Esophagus squamous epithelium (tissue), 5 donors: ENCODE data around the gene CLSTN2. TPM values are rescaled to one million over a fixed set of nuclear protein-coding genes. Genes with fewer than 3 reads are reported as not detected.

ENCODE experiments used
- DNase-seq: peaks from one replicate; lab custom pipeline; 2025; lab: John Stamatoyannopoulos, UW
- H3K27ac ChIP-seq, 4 donors: fragments of 200-600 bp; sonication (generic); one replicate each; pipeline ENCODE4 v1.5.1; 2016 to 2019; ENCODE audit warnings: mild to moderate bottlenecking in 1 of 4
- H3K27me3 ChIP-seq, 4 donors: fragments of 200-600 bp; sonication (generic); 1 replicate in 3 of 4; 2 replicates in 1 of 4; pipeline versions ENCODE4 v1.5.1 to v1.6.0; 2017 to 2021; ENCODE audit warnings: antibody characterized with exemption in 1 of 4
- H3K36me3 ChIP-seq, 3 donors: fragments of 200-600 bp; sonication (generic); one replicate each; pipeline ENCODE4 v1.5.1; 2016 to 2019
- H3K4me1 ChIP-seq, 3 donors: fragments of 200-600 bp; sonication (generic); one replicate each; pipeline ENCODE4 v1.5.1; 2017 to 2019
- H3K4me3 ChIP-seq, 4 donors: fragments of 200-600 bp; sonication (generic); 1 replicate in 3 of 4; 2 replicates in 1 of 4; pipeline ENCODE4 v1.5.1; 2016 to 2019; ENCODE audit warnings: mild to moderate bottlenecking in 2 of 4, moderate library complexity in 1 of 4
- H3K9me3 ChIP-seq, 3 donors: fragments of 200-600 bp; sonication (generic); one replicate each; pipeline ENCODE4 v1.5.1; 2016 to 2019
- CTCF ChIP-seq, 6 experiments: fragments of 450-650 bp in 4 of 6; fragments of 200-600 bp in 2 of 6; sonication (generic) in 2 of 6; IDR thresholded peaks; one replicate each; pipeline ENCODE4 v1.5.1; 2016 to 2019; ENCODE audit warnings: antibody characterized with exemption in 6 of 6, mild to moderate bottlenecking in 4 of 6, moderate library complexity in 4 of 6
- POLR2A ChIP-seq, 4 donors: fragments of 450-650 bp; IDR thresholded peaks; one replicate each; pipeline ENCODE4 v1.6.1; 2017; ENCODE audit warnings: antibody characterized with exemption in 4 of 4, mild to moderate bottlenecking in 4 of 4, moderate library complexity in 3 of 4
- WGBS, 2 donors: methylation state at CpG; one replicate each; pipeline ENCODE4 v1.1.5; 2018; 5-methylcytosine and 5-hydroxymethylcytosine counted together
- intact Hi-C: fragments of 100-400 bp; cut with DNase I; formaldehyde crosslinking; loops from one replicate; pipeline ENCODE4 v1.15.0; 2022
- total RNA-seq, 4 donors: library from RNA; depleted of rRNA; stranded (reverse); fragments of >200 nt; gene quantifications; one replicate each; pipeline ENCODE4 v1.1.0, GENCODE V29; 2016
- donor health status: DM: yes; HTN: yes; CAD: no.

Gene CLSTN2
- total RNA-seq, 4 donors from 2014 or later = 0.53 to 5.0 (median 3.1) TPM

GRCh38 chr3:140530131-140530530 is 595.1 kb downstream of the CLSTN2 start:
- Histone ChIP-seq H3K36me3 (no peaks in the 10 kb centered on the region), H3K4me3 (no peak overlapping the region), H3K27ac (no peak overlapping the region), H3K4me1 (no peaks in the 10 kb centered on the region), H3K27me3 (no peaks in the 10 kb centered on the region), H3K9me3 (no peaks in the 10 kb centered on the region)
- DNase-seq = no peak
- intact Hi-C loops = no loop called here
- TF ChIP-seq CTCF (IDR thresholded peaks at IDR 0.05) = no peak
- TF ChIP-seq POLR2A (IDR thresholded peaks at IDR 0.05) = no peak
- WGBS, 2 donors = 70 to 80% methylated on average over 2 of the region's 2 CpGs

- no peak overlapping the region for H3K27ac ChIP-seq
- no peaks in the 10 kb centered on the region for H3K27me3 ChIP-seq
- WGBS, 2 donors = 81 to 100% methylated on average over 2 to 3 of the region's 3 CpGs
- H3K4me3 ChIP-seq = no peak overlapping the region
- no peaks in the 10 kb centered on the region for H3K9me3 ChIP-seq
- no peak for DNase-seq
- H3K36me3 ChIP-seq = no peaks in the 10 kb centered on the region
- TF ChIP-seq CTCF (IDR thresholded peaks at IDR 0.05) = no peak
- no peak for TF ChIP-seq POLR2A (IDR thresholded peaks at IDR 0.05)
- no peaks in the 10 kb centered on the region for H3K4me1 ChIP-seq
- intact Hi-C loops = no loop called here
Measured at GRCh38 chr3:140530603-140531002, 595.6 kb downstream of the CLSTN2 start.

- H3K27me3 ChIP-seq = no peaks in the 10 kb centered on the region
- H3K27ac ChIP-seq = no peak overlapping the region
- no peaks in the 10 kb centered on the region for H3K4me1 ChIP-seq
- 40 to 71% methylated on average over 2 of the region's 2 CpGs for WGBS, 2 donors
- no peaks in the 10 kb centered on the region for H3K36me3 ChIP-seq
- H3K9me3 ChIP-seq = no peaks in the 10 kb centered on the region
- no peak for DNase-seq
- intact Hi-C loops = no loop called here
- no peak overlapping the region for H3K4me3 ChIP-seq
- TF ChIP-seq CTCF (IDR thresholded peaks at IDR 0.05) (no peak), POLR2A (IDR thresholded peaks at IDR 0.05) (no peak)
Measured at GRCh38 chr3:140532793-140533330, 597.9 kb downstream of the CLSTN2 start.

- no peak for TF ChIP-seq POLR2A (IDR thresholded peaks at IDR 0.05)
- no peak for TF ChIP-seq CTCF (IDR thresholded peaks at IDR 0.05)
- no peaks in the 10 kb centered on the region for H3K36me3 ChIP-seq
- intact Hi-C loops = no loop called here
- no peak for DNase-seq
- H3K9me3 ChIP-seq = no peaks in the 10 kb centered on the region
- H3K4me1 ChIP-seq = no peaks in the 10 kb centered on the region
- no peak overlapping the region for H3K4me3 ChIP-seq
- H3K27ac ChIP-seq = no peak overlapping the region
- H3K27me3 ChIP-seq = no peaks in the 10 kb centered on the region
- WGBS, 2 donors = 66 to 72% methylated on average over 4 of the region's 4 CpGs
Measured at GRCh38 chr3:140536926-140537726, 602.1 kb downstream of the CLSTN2 start.

GRCh38 chr3:140537727-140538082 is 602.7 kb downstream of the CLSTN2 start:
- no peak for TF ChIP-seq POLR2A (IDR thresholded peaks at IDR 0.05)
- TF ChIP-seq CTCF (IDR thresholded peaks at IDR 0.05) = no peak
- intact Hi-C loops = no loop called here
- 81 to 91% methylated on average over 3 of the region's 3 CpGs for WGBS, 2 donors

More at GRCh38 chr3:140537727-140538082, 602.7 kb downstream of the CLSTN2 start:
- Histone ChIP-seq H3K4me1 (no peaks in the 10 kb centered on the region), H3K27me3 (no peaks in the 10 kb centered on the region), H3K36me3 (no peaks in the 10 kb centered on the region), H3K4me3 (no peak overlapping the region), H3K9me3 (no peaks in the 10 kb centered on the region), H3K27ac (no peak overlapping the region)
- no peak for DNase-seq
